HUES64 (cell line): ENCODE results near the gene PYCR2.

Source experiments
- H3K27ac ChIP-seq: 2 replicates; pipeline ENCODE4 v1.7.0; 2013; ENCODE audit warnings: low read depth, low read length, inconsistent platforms
- H3K27me3 ChIP-seq: 2 replicates; pipeline ENCODE4 v1.6.1; 2013; ENCODE audit warnings: mild to moderate bottlenecking, low read length; ENCODE audit not compliant: insufficient read depth
- H3K36me3 ChIP-seq: 2 replicates; pipeline ENCODE4 v1.6.1; 2013; ENCODE audit warnings: mild to moderate bottlenecking, low read length; ENCODE audit not compliant: insufficient read depth
- H3K4me1 ChIP-seq: 2 replicates; pipeline ENCODE4 v1.6.1; 2013; ENCODE audit warnings: mild to moderate bottlenecking, low read length, moderate library complexity; ENCODE audit not compliant: insufficient read depth
- H3K4me3 ChIP-seq: 2 replicates; pipeline ENCODE4 v1.5.1; 2013; ENCODE audit warnings: mild to moderate bottlenecking, low read length, moderate library complexity
- H3K9ac ChIP-seq: 2 replicates; pipeline ENCODE4 v1.6.1; 2013; ENCODE audit warnings: mild to moderate bottlenecking, low read depth, low read length
- H3K9me3 ChIP-seq: 2 replicates; pipeline ENCODE4 v1.6.1; 2013; ENCODE audit warnings: low read depth, low read length; ENCODE audit not compliant: insufficient read depth
- WGBS: fragments of 150-250, 120-280 bp; methylation state at CpG from one replicate; pipeline ENCODE4 v1.1.7; 2013; ENCODE audit warnings: missing lambda C conversion rate; 5-methylcytosine and 5-hydroxymethylcytosine counted together

Gene PYCR2

GRCh38 chr1:225871359-225872074 is 52.5 kb downstream of the PYCR2 start:
- WGBS, result 78% methylated on average over 10 of the region's 11 CpGs
- H3K4me3 ChIP-seq, result no peak overlapping the region
- no peaks in the 10 kb centered on the region for H3K4me1 ChIP-seq
- H3K9ac ChIP-seq, result no peak overlapping the region
- H3K36me3 ChIP-seq, result peaks cover 76% of the 10 kb centered on the region
- no peaks in the 10 kb centered on the region for H3K9me3 ChIP-seq
- no peaks in the 10 kb centered on the region for H3K27me3 ChIP-seq
- no peak overlapping the region for H3K27ac ChIP-seq

- no peaks in the 10 kb centered on the region for H3K4me1 ChIP-seq
- H3K36me3 ChIP-seq, result peaks cover 78% of the 10 kb centered on the region
- no peak overlapping the region for H3K27ac ChIP-seq
- no peaks in the 10 kb centered on the region for H3K9me3 ChIP-seq
- 87% methylated on average over 3 of the region's 3 CpGs for WGBS
- H3K9ac ChIP-seq, result no peak overlapping the region
- no peak overlapping the region for H3K4me3 ChIP-seq
- no peaks in the 10 kb centered on the region for H3K27me3 ChIP-seq
Observed at GRCh38 chr1:225870911-225871310, 53.1 kb downstream of the PYCR2 start.
